CD4-positive, alpha-beta T cell treated with Interleukin-4 for 4 hours (primary cell): ENCODE measurements around the gene DCUN1D2.
"Not testable (repeated sequence)": the region's sequence is repeated elsewhere in the genome, so short reads cannot be mapped to it uniquely, and the experiment has no call there.

Experiments used
- DNase-seq: peaks from one replicate; pipeline ENCODE4 v3.0.0-alpha.2; 2020

The DCUN1D2 gene

GRCh38 chr13:113489171-113489548, 1.4 kb downstream of the DCUN1D2 start:
- no peak for DNase-seq

- no peak for DNase-seq
Measured at GRCh38 chr13:113488283-113488682, 2.2 kb downstream of the DCUN1D2 start.

DNA sequence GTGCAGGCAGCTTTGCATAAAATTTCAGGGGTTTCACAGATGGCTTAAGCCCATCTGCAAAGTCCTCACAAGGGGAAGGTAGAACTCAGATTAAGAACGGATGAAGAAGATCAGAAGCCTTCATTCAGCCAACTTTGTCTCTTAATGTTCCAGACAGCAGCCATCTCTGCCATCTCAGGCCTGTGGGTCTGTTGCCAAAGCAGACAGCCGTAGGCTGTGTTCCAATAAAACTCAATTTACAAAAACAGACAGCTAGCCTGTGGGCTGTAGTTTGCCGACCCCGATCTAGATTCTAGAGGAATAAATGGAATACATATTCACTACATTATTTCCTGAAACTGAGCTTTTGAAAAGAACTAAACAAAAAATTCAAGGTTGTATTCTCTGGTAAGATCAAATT, 3.8 kb downstream of the DCUN1D2 start:
- DNase-seq: no peak

DNA sequence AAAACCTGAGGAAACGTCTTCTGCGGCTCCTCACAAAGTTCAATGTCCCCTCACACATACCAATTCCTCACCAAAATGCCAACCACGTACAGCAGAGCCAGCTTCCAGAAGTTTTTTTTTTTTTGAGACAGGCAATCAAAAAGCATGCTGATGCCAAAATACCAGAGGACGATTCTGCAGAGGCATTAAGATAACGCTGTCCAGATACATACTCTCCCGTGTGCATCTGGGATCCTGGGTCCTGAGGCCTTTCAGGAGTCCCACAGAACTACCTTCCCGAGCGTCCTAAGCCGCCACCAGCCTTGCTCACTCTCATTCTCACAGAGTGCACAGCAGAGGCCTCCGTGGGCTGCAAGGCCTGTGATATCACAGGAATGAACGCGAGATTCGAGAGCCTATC, 5.0 kb downstream of the DCUN1D2 start:
- DNase-seq: no peak

DNA sequence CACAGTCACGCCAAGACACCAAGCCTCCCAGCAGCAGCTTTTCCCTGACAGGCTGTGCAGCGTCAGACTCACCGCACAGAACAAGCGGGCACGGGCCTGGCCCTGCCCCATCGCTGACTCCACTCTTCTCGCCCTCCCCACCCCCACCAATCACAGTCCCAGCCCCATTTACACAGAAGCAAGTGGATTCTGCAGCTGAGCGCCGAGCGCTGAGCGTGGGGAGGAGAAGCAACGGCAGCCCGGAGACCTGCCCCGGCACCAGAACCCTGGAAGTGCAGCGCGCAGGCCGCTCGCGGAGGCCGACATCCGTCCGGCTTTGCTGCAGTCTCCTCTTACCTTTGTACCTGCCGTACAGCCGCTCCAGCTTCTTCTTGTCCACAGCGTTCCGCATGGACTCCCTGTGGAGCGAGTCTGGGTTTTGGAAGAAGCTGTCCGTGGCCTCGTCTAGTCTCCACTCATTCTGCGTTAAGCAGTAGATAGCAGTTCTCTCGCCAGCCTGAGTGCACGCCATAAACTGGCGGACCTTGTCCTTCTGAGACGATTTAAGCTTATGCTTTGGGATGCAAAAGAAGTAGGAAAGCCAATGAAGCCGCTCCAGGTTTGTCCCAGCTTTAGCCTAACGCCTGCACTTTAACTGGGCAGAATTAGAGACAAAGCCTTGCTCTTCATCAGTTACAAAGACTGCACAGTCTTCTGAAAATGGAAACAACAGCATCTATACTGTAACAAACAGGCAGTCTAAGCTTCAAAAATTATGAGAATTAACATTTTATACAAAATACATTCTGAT, 6.8 kb downstream of the DCUN1D2 start:
- no peak for DNase-seq

GRCh38 chr13:113483081-113483480, 7.4 kb downstream of the DCUN1D2 start:
- no peak for DNase-seq

DNA sequence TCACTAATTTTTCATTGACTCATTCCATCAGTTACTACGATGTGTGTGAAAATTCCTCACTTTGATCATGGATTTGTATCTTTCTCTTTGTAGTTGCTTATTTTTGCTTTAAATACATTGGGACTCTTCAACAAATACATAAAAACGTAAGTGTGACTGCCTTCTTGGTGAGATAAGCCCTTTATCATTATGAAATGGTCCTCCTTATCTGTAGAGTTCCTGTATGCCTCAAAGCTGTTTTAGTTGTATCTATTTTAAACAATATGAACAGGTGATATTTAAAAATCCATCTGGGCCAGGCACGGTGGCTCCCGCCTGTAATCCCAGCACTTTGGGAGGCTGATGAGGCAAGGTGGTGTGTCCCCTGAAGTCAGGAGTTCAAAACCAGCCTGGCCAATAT, 11.3 kb downstream of the DCUN1D2 start:
- no peak for DNase-seq

- no peak for DNase-seq
Measured at GRCh38 chr13:113477724-113478123, 12.8 kb downstream of the DCUN1D2 start.

DNA sequence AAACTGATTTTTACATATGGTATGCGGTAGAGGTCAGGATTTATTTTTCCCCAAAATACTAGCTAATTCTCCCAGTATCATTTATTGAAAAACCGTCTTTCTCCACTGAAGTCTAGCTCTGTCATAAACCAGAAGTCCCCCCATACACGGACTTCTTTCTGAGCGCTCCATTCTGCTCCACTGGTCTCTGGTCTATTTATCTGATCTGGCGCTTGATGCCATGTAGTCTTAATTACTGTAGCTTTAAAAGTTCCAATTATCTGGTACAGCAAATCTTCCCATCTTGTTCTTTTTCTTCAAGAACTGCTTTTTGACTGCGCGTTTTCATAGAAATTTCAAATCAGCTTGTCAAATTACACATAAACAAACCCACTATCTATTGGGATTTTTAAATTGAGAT, 13.7 kb downstream of the DCUN1D2 start:
- DNase-seq: no peak

GRCh38 chr13:113475911-113476310, 14.6 kb downstream of the DCUN1D2 start:
- no peak for DNase-seq

DNA sequence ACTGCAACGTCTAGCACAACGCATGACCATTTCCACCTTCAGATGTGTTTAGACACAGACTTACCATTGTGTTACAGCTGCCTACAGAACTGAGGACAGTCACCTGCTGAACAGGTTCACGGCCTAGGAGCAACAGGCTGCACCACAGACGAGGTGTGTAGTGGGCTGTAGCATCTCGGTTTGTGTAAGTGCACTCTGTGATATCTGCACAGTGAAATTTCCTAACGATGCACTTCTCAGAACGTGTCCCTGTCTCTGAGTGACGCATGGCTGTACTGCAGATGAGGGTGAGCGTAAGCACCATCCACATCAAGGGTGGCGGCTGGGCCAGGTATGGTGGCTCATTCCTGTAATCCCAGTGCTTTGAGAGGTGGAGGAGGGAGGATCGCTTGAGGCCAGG, 15.2 kb downstream of the DCUN1D2 start:
- no peak for DNase-seq

GRCh38 chr13:113474179-113474578, 16.3 kb downstream of the DCUN1D2 start:
- no peak for DNase-seq

GRCh38 chr13:113472355-113473025, 18.0 kb downstream of the DCUN1D2 start:
- no peak for DNase-seq

DNA sequence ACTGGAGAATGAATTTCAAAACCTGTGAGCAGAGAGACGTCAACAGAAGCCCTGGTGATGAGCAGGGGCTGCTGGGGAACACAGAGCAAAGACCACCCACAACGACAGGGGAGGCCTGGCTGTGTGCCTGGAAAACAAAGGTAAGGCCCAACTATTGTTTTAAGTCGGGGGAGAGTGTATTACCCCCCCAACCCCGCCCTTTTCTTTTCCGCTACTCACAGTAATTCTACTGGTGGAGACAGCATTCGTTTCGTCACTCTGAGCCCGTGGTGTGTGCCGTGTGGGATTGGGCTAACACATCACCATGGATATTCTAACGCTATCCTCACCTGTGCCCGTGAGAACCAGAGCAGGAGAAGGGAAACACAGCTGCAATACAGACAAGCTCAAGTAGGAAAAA, 18.7 kb downstream of the DCUN1D2 start:
- no peak for DNase-seq

- not testable (repeated sequence) for DNase-seq
Measured at GRCh38 chr13:113470635-113471163, 19.8 kb downstream of the DCUN1D2 start.

DNA sequence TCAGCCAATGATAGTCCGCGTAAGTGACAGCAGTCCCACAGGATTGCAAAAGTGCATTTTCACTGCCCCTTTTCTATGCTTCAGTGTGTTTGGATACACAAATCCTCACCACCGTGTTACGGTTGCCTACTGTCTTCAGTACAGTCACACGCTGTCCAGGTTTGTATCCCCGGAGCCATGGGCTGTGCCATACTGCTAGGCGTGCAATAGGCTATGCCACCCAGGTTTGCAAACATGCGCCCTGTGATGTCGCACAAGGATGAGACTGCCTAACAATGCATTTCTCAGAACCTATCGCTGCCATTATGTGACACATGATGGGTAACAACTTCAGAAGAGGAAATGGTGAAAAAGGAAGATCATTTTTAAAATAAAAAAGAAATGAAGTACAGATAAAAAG, 20.4 kb downstream of the DCUN1D2 start:
- no peak for DNase-seq

- DNase-seq: no peak
Measured at GRCh38 chr13:113469582-113469981, 20.9 kb downstream of the DCUN1D2 start.

GRCh38 chr13:113468472-113469201, 21.9 kb downstream of the DCUN1D2 start:
- DNase-seq: no peak

DNA sequence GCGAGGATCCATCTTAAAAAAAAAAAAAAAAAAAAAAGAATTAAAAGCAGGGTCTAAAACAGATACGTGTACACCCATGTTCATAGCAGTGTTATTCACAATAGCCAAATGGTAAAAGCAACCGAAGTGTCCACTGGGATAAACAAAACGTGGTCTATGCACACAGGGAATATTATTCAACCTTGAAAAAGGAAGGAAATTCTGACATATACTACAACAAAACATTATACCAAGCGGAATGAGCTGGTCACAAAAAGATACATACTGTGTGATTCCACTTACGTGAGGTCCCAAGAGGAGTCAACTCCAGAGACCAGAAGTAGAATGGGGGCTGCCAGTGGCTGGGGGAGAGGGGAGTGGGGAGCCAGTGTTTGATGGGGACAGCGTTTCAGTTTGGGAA, 22.5 kb downstream of the DCUN1D2 start:
- DNase-seq: no peak

- DNase-seq: no peak
Measured at GRCh38 chr13:113466383-113466782, 24.1 kb downstream of the DCUN1D2 start.

DNA sequence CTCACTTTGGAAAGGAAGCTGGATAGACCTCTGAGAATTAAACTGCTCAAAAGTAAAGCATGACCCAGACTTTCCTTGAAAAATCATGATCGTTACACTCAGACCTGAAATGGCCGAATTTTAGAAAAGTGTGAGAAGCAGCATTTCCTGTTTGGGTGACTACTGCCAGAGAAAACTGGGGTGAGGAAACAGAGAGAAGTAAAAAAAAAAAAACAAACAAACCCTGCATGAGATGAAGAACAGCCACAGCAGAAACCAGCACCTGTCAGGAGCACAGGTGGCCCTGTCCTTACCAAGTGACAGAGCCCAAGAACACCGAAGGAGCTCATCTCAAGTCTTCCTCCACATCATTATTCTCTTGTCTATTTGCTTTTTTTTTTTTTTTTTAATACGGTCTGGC, 25.2 kb downstream of the DCUN1D2 start:
- no peak for DNase-seq

GRCh38 chr13:113464476-113464875, 26.0 kb downstream of the DCUN1D2 start:
- DNase-seq: no peak

DNA sequence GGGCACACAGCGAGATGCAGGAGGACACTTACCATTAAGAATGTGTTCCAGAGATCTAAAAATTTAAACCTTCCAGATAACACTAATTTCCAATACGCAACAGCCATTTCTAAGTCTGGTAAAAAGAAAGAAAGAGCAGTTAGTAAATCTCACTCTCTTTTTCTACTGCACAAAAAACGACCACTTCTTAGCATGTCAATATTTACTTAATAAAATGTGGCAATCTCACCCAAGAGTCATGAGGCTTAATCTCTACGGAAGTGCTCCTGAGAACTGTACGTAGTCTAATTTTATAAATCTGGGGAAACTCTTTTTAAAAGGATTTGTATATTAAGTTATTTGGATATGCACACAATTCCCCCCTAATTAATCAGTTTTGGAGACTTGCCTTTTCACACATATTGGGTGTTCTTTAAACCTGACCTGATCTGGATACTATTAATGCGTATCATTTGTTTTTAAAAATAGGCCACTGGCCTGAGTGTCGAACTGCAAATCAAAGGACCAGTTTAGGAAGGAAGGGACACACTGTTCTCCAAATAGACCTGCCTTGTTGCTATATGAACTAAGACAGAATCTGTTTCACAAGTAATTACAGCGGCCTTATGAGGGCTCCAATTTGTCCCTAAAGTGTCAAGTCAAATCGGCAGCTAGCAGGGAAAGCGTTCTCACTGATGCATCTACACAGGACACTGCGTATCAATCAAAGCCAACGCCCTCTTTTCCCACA, 29.3 kb downstream of the DCUN1D2 start:
- no peak for DNase-seq
